ENCODE measurements around the gene CALN1. TPM values are rescaled to one million over a fixed set of nuclear protein-coding genes. Genes with fewer than 3 reads are reported as not detected.

CALN1 gene
- total and polyA plus RNA-seq, 2 experiments from 2014 or later = 7.6 to 14.5 TPM

DNA sequence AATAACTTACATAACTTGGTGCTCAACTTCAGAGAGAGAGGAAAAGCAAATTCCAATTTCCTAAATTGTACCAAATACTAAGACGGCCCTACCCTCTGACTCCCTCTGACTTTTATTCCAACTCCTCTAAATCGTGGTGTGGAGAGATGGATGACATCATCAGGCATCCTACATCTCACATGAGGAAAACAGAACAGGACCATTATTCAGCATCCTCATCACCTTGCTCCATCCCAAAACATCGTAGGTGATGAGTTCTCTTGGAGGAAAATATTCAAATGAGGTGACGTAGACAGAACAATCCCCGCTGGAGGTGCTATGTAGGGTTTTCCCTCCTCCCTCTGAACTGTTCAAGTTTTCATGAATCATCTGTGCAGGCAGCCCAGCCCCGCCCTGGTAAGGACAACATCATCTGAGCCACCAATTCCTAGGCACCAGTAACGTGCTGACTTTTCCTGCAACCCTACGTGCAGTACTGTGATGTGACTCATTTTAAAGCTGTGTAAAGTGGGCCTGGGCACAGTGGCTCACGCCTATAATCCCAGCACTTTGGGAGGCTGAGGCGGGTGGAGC, 167.2 kb downstream of the CALN1 start (continued):
- TF ChIP-seq, protein P1, sequence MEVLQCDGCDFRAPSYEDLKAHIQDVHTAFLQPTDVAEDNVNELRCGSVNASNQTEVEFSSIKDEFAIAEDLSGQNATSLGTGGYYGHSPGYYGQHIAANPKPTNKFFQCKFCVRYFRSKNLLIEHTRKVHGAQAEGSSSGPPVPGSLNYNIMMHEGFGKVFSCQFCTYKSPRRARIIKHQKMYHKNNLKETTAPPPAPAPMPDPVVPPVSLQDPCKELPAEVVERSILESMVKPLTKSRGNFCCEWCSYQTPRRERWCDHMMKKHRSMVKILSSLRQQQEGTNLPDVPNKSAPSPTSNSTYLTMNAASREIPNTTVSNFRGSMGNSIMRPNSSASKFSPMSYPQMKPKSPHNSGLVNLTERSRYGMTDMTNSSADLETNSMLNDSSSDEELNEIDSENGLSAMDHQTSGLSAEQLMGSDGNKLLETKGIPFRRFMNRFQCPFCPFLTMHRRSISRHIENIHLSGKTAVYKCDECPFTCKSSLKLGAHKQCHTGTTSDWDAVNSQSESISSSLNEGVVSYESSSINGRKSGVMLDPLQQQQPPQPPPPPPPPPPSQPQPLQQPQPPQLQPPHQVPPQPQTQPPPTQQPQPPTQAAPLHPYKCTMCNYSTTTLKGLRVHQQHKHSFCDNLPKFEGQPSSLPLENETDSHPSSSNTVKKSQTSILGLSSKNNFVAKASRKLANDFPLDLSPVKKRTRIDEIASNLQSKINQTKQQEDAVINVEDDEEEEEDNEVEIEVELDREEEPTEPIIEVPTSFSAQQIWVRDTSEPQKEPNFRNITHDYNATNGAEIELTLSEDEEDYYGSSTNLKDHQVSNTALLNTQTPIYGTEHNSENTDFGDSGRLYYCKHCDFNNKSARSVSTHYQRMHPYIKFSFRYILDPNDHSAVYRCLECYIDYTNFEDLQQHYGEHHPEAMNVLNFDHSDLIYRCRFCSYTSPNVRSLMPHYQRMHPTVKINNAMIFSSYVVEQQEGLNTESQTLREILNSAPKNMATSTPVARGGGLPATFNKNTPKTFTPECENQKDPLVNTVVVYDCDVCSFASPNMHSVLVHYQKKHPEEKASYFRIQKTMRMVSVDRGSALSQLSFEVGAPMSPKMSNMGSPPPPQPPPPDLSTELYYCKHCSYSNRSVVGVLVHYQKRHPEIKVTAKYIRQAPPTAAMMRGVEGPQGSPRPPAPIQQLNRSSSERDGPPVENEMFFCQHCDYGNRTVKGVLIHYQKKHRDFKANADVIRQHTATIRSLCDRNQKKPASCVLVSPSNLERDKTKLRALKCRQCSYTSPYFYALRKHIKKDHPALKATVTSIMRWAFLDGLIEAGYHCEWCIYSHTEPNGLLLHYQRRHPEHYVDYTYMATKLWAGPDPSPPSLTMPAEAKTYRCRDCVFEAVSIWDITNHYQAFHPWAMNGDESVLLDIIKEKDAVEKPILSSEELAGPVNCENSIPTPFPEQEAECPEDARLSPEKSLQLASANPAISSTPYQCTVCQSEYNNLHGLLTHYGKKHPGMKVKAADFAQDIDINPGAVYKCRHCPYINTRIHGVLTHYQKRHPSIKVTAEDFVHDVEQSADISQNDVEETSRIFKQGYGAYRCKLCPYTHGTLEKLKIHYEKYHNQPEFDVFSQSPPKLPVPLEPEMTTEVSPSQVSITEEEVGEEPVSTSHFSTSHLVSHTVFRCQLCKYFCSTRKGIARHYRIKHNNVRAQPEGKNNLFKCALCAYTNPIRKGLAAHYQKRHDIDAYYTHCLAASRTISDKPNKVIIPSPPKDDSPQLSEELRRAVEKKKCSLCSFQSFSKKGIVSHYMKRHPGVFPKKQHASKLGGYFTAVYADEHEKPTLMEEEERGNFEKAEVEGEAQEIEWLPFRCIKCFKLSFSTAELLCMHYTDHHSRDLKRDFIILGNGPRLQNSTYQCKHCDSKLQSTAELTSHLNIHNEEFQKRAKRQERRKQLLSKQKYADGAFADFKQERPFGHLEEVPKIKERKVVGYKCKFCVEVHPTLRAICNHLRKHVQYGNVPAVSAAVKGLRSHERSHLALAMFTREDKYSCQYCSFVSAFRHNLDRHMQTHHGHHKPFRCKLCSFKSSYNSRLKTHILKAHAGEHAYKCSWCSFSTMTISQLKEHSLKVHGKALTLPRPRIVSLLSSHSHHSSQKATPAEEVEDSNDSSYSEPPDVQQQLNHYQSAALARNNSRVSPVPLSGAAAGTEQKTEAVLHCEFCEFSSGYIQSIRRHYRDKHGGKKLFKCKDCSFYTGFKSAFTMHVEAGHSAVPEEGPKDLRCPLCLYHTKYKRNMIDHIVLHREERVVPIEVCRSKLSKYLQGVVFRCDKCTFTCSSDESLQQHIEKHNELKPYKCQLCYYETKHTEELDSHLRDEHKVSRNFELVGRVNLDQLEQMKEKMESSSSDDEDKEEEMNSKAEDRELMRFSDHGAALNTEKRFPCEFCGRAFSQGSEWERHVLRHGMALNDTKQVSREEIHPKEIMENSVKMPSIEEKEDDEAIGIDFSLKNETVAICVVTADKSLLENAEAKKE (CRISPR knock-in tag; IDR thresholded peaks at IDR 0.05) = no peak

DNA sequence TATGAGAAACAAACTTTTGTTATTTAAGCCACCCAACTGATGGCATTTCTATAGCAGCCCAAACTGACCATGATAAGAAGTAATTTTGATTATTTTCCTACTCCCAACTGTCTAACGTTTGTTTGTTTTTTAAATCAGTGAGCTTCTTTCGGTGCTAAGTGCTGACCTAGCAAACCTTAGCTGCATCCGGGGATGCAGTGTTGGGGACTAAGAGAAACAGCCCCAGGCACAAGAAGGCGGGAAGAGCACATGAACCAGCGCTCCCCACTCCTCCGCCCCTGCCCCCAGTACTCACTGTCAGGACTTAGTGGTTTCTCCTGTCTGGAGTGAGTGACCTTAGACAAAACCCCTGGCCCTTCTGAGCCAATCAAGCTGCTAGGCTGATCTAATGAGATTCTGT, 168.8 kb downstream of the CALN1 start:
- ATAC-seq (peak; percentile 34; the same call in 1 of the 3 replicates), DNase-seq (ENCODE audit: low spot score) (peak; percentile 6)
- no peak overlapping the region for H3K4me2 ChIP-seq
- H3K36me3 ChIP-seq (ENCODE audit: insufficient read depth) = no peaks in the 10 kb centered on the region
- Mint-ChIP-seq H3K9me3 (peaks cover 2% of the 10 kb centered on the region), H3K4me3 (no peak overlapping the region), H3K4me1 (peaks cover 9% of the 10 kb centered on the region; the same call in 2 of the 3 replicates), H3K27me3 (ENCODE audit: insufficient read depth, low read depth, poor library complexity) (peaks cover 2% of the 10 kb centered on the region), H3K36me3 (ENCODE audit: low read depth) (peaks cover 2% of the 10 kb centered on the region), H3K27ac (peak overlapping the region; percentile 54; the same call in 1 of the 2 replicates)
- peaks cover 8% of the 10 kb centered on the region; the same call in 1 of the 2 replicates for H3K4me1 ChIP-seq (ENCODE audit: insufficient read depth)
- H3K27me3 ChIP-seq (ENCODE audit: insufficient read depth) = no peaks in the 10 kb centered on the region
- H3K4me3 ChIP-seq = no peak overlapping the region
- no peak overlapping the region for H2AFZ ChIP-seq
- no peak for TF ChIP-seq NANOG (IDR thresholded peaks at IDR 0.05; ENCODE audit: borderline replicate concordance)
- no peaks in the 10 kb centered on the region; the same call in 1 of the 2 replicates for H3K9me2 ChIP-seq (ENCODE audit: insufficient read depth)
- no peaks in the 10 kb centered on the region for H3F3A ChIP-seq (replicated peaks; ENCODE audit: low read depth)
- H3K79me2 ChIP-seq (replicated peaks; ENCODE audit: insufficient read depth) = peaks cover 4% of the 10 kb centered on the region
- no peaks in the 10 kb centered on the region for H4K20me1 ChIP-seq (replicated peaks; ENCODE audit: insufficient read depth)
- H3K27ac ChIP-seq (ENCODE audit: low read depth) = no peak overlapping the region

DNA sequence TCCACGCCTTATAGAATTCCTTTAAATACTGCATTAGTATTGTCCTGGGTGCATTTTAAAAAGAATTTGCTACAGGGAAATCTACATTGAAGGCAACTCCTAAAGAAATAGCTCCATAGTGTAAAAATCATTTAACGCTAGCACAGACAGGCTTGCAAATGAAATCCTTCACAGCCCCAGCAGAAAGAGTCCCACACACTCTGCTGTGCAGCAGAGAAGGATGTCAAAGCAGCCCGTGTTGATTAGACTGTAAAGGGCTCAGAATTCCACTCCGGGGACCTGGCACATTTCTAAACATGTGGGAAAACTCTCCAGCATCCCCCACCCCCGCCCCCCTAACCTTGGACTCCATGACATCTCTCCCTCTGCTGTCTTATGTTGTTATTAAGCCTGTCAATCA, 176.8 kb downstream of the CALN1 start:
- no peak overlapping the region for H3K27ac ChIP-seq (ENCODE audit: low read depth)
- H3K27me3 Mint-ChIP-seq (ENCODE audit: insufficient read depth, low read depth, poor library complexity) = no peaks in the 10 kb centered on the region
- H3K36me3 ChIP-seq (ENCODE audit: insufficient read depth) = no peaks in the 10 kb centered on the region
- no peak for DNase-seq (ENCODE audit: low spot score)
- no peaks in the 10 kb centered on the region; the same call in 1 of the 3 replicates for H3K36me3 Mint-ChIP-seq (ENCODE audit: low read depth)
- H3K4me2 ChIP-seq = no peak overlapping the region
- ATAC-seq = no peak
- H3K4me1 ChIP-seq (ENCODE audit: insufficient read depth) = no peaks in the 10 kb centered on the region
- H3K4me3 ChIP-seq = no peak overlapping the region
- H3K9me3 Mint-ChIP-seq = no peaks in the 10 kb centered on the region
- peaks cover 3% of the 10 kb centered on the region; the same call in 2 of the 3 replicates for H3K4me1 Mint-ChIP-seq
- H4K20me1 ChIP-seq (replicated peaks; ENCODE audit: insufficient read depth) = peaks cover 6% of the 10 kb centered on the region; the same call in 1 of the 2 replicates
- 0 out of 2 replicates have a peak, but pooled peaks cover 3% of the 10 kb centered on the region for H3K9me2 ChIP-seq (ENCODE audit: insufficient read depth)
- H3K79me2 ChIP-seq (replicated peaks; ENCODE audit: insufficient read depth) = no peaks in the 10 kb centered on the region; the same call in none of the 2 replicates
- no peaks in the 10 kb centered on the region for H3F3A ChIP-seq (replicated peaks; ENCODE audit: low read depth)
- H3K27ac Mint-ChIP-seq = no peak overlapping the region
- H3K27me3 ChIP-seq (ENCODE audit: insufficient read depth) = no peaks in the 10 kb centered on the region
- H3K4me3 Mint-ChIP-seq = no peak overlapping the region
- H2AFZ ChIP-seq = no peak overlapping the region
- no peak for TF ChIP-seq EZH2phosphoT487 (IDR thresholded peaks at IDR 0.05; ENCODE audit: unreplicated experiment)
- TF ChIP-seq NANOG (IDR thresholded peaks at IDR 0.05; ENCODE audit: borderline replicate concordance) = no peak
- TF ChIP-seq POLR2AphosphoS5 (IDR thresholded peaks at IDR 0.05; ENCODE audit: low read depth) = no peak
- no peak for TF ChIP-seq ZNF114 (CRISPR knock-in tag; IDR thresholded peaks at IDR 0.05)
- TF ChIP-seq EZH2 (IDR thresholded peaks at IDR 0.05; ENCODE audit: low read depth, unreplicated experiment) = no peak

All from GM23338 (cell line).